Measurements from ENCODE around the gene GLIPR2. TPM values are rescaled to one million over a fixed set of nuclear protein-coding genes. Genes with fewer than 3 reads are reported as not detected.

The GLIPR2 gene
- total and polyA plus RNA-seq, 2 of the 13 experiments (the other 11 are each of a cell fraction or from before 2014, with no cell fraction given) = 0.08 to 0.42 TPM

GRCh38 chr9:36166168-36166927 is 29.8 kb downstream of the GLIPR2 start (continued):
- TF ChIP-seq, protein P1, sequence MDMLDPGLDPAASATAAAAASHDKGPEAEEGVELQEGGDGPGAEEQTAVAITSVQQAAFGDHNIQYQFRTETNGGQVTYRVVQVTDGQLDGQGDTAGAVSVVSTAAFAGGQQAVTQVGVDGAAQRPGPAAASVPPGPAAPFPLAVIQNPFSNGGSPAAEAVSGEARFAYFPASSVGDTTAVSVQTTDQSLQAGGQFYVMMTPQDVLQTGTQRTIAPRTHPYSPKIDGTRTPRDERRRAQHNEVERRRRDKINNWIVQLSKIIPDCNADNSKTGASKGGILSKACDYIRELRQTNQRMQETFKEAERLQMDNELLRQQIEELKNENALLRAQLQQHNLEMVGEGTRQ (IDR thresholded peaks at IDR 0.05; ENCODE audit: low read depth, low read length) = no peak
- TF ChIP-seq, protein P1 (CRISPR knock-in tag; IDR thresholded peaks at IDR 0.05; ENCODE audit: borderline replicate concordance) = no peak
- TF ChIP-seq ZMYM3 (CRISPR knock-in tag; IDR thresholded peaks at IDR 0.05) = peak; percentile 66
- TF ChIP-seq, protein P2, sequence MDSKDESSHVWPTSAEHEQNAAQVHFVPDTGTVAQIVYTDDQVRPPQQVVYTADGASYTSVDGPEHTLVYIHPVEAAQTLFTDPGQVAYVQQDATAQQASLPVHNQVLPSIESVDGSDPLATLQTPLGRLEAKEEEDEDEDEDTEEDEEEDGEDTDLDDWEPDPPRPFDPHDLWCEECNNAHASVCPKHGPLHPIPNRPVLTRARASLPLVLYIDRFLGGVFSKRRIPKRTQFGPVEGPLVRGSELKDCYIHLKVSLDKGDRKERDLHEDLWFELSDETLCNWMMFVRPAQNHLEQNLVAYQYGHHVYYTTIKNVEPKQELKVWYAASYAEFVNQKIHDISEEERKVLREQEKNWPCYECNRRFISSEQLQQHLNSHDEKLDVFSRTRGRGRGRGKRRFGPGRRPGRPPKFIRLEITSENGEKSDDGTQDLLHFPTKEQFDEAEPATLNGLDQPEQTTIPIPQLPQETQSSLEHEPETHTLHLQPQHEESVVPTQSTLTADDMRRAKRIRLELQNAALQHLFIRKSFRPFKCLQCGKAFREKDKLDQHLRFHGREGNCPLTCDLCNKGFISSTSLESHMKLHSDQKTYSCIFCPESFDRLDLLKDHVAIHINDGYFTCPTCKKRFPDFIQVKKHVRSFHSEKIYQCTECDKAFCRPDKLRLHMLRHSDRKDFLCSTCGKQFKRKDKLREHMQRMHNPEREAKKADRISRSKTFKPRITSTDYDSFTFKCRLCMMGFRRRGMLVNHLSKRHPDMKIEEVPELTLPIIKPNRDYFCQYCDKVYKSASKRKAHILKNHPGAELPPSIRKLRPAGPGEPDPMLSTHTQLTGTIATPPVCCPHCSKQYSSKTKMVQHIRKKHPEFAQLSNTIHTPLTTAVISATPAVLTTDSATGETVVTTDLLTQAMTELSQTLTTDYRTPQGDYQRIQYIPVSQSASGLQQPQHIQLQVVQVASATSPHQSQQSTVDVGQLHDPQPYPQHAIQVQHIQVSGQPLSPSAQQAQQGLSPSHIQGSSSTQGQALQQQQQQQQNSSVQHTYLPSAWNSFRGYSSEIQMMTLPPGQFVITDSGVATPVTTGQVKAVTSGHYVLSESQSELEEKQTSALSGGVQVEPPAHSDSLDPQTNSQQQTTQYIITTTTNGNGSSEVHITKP (CRISPR knock-in tag; IDR thresholded peaks at IDR 0.05; ENCODE audit: low read depth) = no peak
- peak; percentile 62; the same call in 1 of the 2 replicates for TF ChIP-seq KLF12 (CRISPR knock-in tag; IDR thresholded peaks at IDR 0.05; ENCODE audit: borderline replicate concordance)
- TF ChIP-seq AKAP8 (CRISPR knock-in tag; IDR thresholded peaks at IDR 0.05) = no peak
- peak; percentile 26; the same call in 1 of the 2 replicates for TF ChIP-seq SMC3 (IDR thresholded peaks at IDR 0.05; ENCODE audit: low read length)
- TF ChIP-seq ZZZ3 (CRISPR knock-in tag; IDR thresholded peaks at IDR 0.05; ENCODE audit: borderline replicate concordance) = no peak
- peak; percentile 95 for TF ChIP-seq CTCF (CRISPR knock-in tag; IDR thresholded peaks at IDR 0.05)
- TF ChIP-seq, protein P3, sequence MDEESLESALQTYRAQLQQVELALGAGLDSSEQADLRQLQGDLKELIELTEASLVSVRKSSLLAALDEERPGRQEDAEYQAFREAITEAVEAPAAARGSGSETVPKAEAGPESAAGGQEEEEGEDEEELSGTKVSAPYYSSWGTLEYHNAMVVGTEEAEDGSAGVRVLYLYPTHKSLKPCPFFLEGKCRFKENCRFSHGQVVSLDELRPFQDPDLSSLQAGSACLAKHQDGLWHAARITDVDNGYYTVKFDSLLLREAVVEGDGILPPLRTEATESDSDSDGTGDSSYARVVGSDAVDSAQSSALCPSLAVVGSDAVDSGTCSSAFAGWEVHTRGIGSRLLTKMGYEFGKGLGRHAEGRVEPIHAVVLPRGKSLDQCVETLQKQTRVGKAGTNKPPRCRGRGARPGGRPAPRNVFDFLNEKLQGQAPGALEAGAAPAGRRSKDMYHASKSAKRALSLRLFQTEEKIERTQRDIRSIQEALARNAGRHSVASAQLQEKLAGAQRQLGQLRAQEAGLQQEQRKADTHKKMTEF (CRISPR knock-in tag; IDR thresholded peaks at IDR 0.05) = no peak
- TF ChIP-seq TOPORS (CRISPR knock-in tag; IDR thresholded peaks at IDR 0.05) = no peak
- no peak for TF ChIP-seq ARID2 (CRISPR knock-in tag; IDR thresholded peaks at IDR 0.05; ENCODE audit: borderline replicate concordance)
- no peak for TF ChIP-seq POLR2AphosphoS5 (IDR thresholded peaks at IDR 0.05; ENCODE audit: low read depth, low read length)
- no peak for TF ChIP-seq ZNF724P (CRISPR knock-in tag; IDR thresholded peaks at IDR 0.05; ENCODE audit: borderline replicate concordance)
- TF ChIP-seq ZNF891 (CRISPR knock-in tag; IDR thresholded peaks at IDR 0.05) = no peak
- TF ChIP-seq ZNF619 (CRISPR knock-in tag; IDR thresholded peaks at IDR 0.05) = no peak
- TF ChIP-seq RARA (CRISPR knock-in tag; IDR thresholded peaks at IDR 0.05) = no peak
- 0 out of 2 replicates have a peak, but pooled peaks have one; percentile 30 for TF ChIP-seq ZNF598 (CRISPR knock-in tag; IDR thresholded peaks at IDR 0.05; ENCODE audit: borderline replicate concordance)
- no peak for TF ChIP-seq RCOR2 (CRISPR knock-in tag; IDR thresholded peaks at IDR 0.05)
- TF ChIP-seq ZFP37 (CRISPR knock-in tag; IDR thresholded peaks at IDR 0.05; ENCODE audit: borderline replicate concordance) = peak; percentile 21; the same call in 1 of the 2 replicates
- peak; percentile 44; the same call in 1 of the 2 replicates for TF ChIP-seq ZNF768 (CRISPR knock-in tag; IDR thresholded peaks at IDR 0.05)
